Osteocyte (in vitro differentiated cells): ENCODE data around the gene NOP16. TPM values are rescaled to one million over a fixed set of nuclear protein-coding genes. Genes with fewer than 3 reads are reported as not detected.
A peak's percentile ranks its signal among the peaks of the same experiment; 100 is the strongest.

ENCODE experiments used
- DNase-seq: peaks from one replicate; pipeline ENCODE4 v3.0.0; 2021; ENCODE audit warnings: mixed read lengths; ENCODE audit not compliant: unreplicated experiment; ENCODE audit errors: extremely low spot score
- H3K27ac Mint-ChIP-seq: one replicate; pipeline ENCODE4 v1.8.0; 2021; ENCODE audit warnings: mild to moderate bottlenecking, mixed read lengths; ENCODE audit not compliant: unreplicated experiment
- H3K27me3 Mint-ChIP-seq: one replicate; pipeline ENCODE4 v1.8.0; 2021; ENCODE audit warnings: mixed read lengths; ENCODE audit not compliant: unreplicated experiment
- H3K36me3 Mint-ChIP-seq: one replicate; pipeline ENCODE4 v1.8.0; 2021; ENCODE audit warnings: mixed read lengths; ENCODE audit not compliant: unreplicated experiment
- H3K4me1 Mint-ChIP-seq: one replicate; pipeline ENCODE4 v1.8.0; 2021; ENCODE audit warnings: mixed read lengths; ENCODE audit not compliant: unreplicated experiment
- H3K4me3 Mint-ChIP-seq: one replicate; pipeline ENCODE4 v1.8.0; 2021; ENCODE audit warnings: mild to moderate bottlenecking, moderate library complexity, mixed read lengths; ENCODE audit not compliant: unreplicated experiment
- H3K9me3 Mint-ChIP-seq: one replicate; pipeline ENCODE4 v1.8.0; 2021; ENCODE audit warnings: mixed read lengths; ENCODE audit not compliant: unreplicated experiment
- CTCF ChIP-seq: fragments of 200-600 bp; sonication (generic); IDR thresholded peaks from 2 replicates; pipeline ENCODE4 v1.5.0; 2021; ENCODE audit warnings: antibody characterized with exemption, mild to moderate bottlenecking, moderate library complexity
- total RNA-seq: library from RNA; stranded (reverse); gene quantifications from 2 replicates; pipeline ENCODE4 v1.2.1, GENCODE V29; 2021

The NOP16 gene
- total RNA-seq, 1 donor from 2014 or later, result 15.5 TPM

- DNase-seq, result no peak
- H3K4me1 Mint-ChIP-seq, result peaks cover 13% of the 10 kb centered on the region
- H3K9me3 Mint-ChIP-seq, result no peaks in the 10 kb centered on the region
- H3K36me3 Mint-ChIP-seq, result no peaks in the 10 kb centered on the region
- TF ChIP-seq CTCF, result no peak
- no peak overlapping the region for H3K27ac Mint-ChIP-seq
- no peak overlapping the region for H3K4me3 Mint-ChIP-seq
- H3K27me3 Mint-ChIP-seq, result peaks cover 23% of the 10 kb centered on the region
Observed at GRCh38 chr5:176420086-176420485, 31.7 kb upstream of the NOP16 start.

- Mint-ChIP-seq H3K9me3 (no peaks in the 10 kb centered on the region), H3K36me3 (no peaks in the 10 kb centered on the region), H3K4me3 (no peak overlapping the region), H3K27ac (no peak overlapping the region), H3K4me1 (peaks cover 31% of the 10 kb centered on the region), H3K27me3 (peaks cover 23% of the 10 kb centered on the region)
- TF ChIP-seq CTCF, result no peak
- DNase-seq, result no peak
Observed at GRCh38 chr5:176418251-176418650, 29.9 kb upstream of the NOP16 start.

GRCh38 chr5:176416965-176417364 lies 28.6 kb upstream of the NOP16 start:
- H3K27ac Mint-ChIP-seq, result peak overlapping the region; percentile 64
- peak overlapping the region; percentile 61 for H3K4me3 Mint-ChIP-seq
- TF ChIP-seq CTCF, result no peak
- DNase-seq, result no peak
- H3K4me1 Mint-ChIP-seq, result peaks cover 41% of the 10 kb centered on the region
- H3K9me3 Mint-ChIP-seq, result no peaks in the 10 kb centered on the region
- H3K36me3 Mint-ChIP-seq, result no peaks in the 10 kb centered on the region
- peaks cover 16% of the 10 kb centered on the region for H3K27me3 Mint-ChIP-seq

GRCh38 chr5:176415952-176416924 lies 27.8 kb upstream of the NOP16 start, which contains the start of gene CLTB:
CLTB (minus strand) TSS chr5:176416539; CDS start chr5:176416363, 176 bp downstream.
- peak within 1 kb of the TSS; percentile 82 for H3K27ac Mint-ChIP-seq
- peak within 1 kb of the TSS; percentile 75 for H3K4me3 Mint-ChIP-seq
- peak; percentile 87 for TF ChIP-seq CTCF
- no peaks in the 10 kb centered on the region for H3K9me3 Mint-ChIP-seq
- DNase-seq, result peak; percentile 95
- H3K36me3 Mint-ChIP-seq, result no peaks in the 10 kb centered on the region
- H3K27me3 Mint-ChIP-seq, result peaks cover 9% of the 10 kb centered on the region
- peaks cover 47% of the 10 kb centered on the region for H3K4me1 Mint-ChIP-seq

GRCh38 chr5:176415240-176415951 lies 27.0 kb upstream of the NOP16 start:
- no peak for TF ChIP-seq CTCF
- no peak for DNase-seq
- H3K27ac Mint-ChIP-seq, result peak overlapping the region; percentile 82
- H3K36me3 Mint-ChIP-seq, result no peaks in the 10 kb centered on the region
- peak overlapping the region; percentile 75 for H3K4me3 Mint-ChIP-seq
- peaks cover 4% of the 10 kb centered on the region for H3K27me3 Mint-ChIP-seq
- H3K9me3 Mint-ChIP-seq, result no peaks in the 10 kb centered on the region
- peaks cover 54% of the 10 kb centered on the region for H3K4me1 Mint-ChIP-seq
